Right lobe of liver (tissue), 6 donors: ENCODE results near the gene HTRA1. TPM values are rescaled to one million over a fixed set of nuclear protein-coding genes. Genes with fewer than 3 reads are reported as not detected.

ENCODE experiments used
- ATAC-seq, 4 donors: fragments of 200-7000 bp; cut with Tn5 transposase; one replicate each; pipeline ENCODE4 v1.9.1; 2020; ENCODE audit warnings: mild to moderate bottlenecking in 4 of 4, moderate library complexity in 4 of 4
- DNase-seq, 3 donors: peaks; one replicate each; pipeline ENCODE4 v3.0.0-alpha.2; 2020
- H3K27ac ChIP-seq, 3 donors: fragments of 200-600 bp; one replicate each; pipeline ENCODE4 v1.8.0; 2022
- H3K27me3 ChIP-seq, 2 donors: fragments of 200-600 bp; one replicate each; pipeline ENCODE4 v1.8.0; 2022
- H3K36me3 ChIP-seq, 4 donors: fragments of 200-600 bp; sonication (generic) in 1 of 4; one replicate each; pipeline versions ENCODE4 v1.5.1 to v1.8.0; 2017 to 2022; ENCODE audit warnings: control low read depth in 1 of 4
- H3K4me1 ChIP-seq, 4 donors: fragments of 200-600 bp; sonication (generic) in 1 of 4; one replicate each; pipeline versions ENCODE4 v1.5.1 to v1.8.0; 2017 to 2022; ENCODE audit warnings: control low read depth in 1 of 4
- H3K4me3 ChIP-seq, 3 donors: fragments of 200-600 bp; one replicate each; pipeline ENCODE4 v1.8.0; 2022
- H3K9me3 ChIP-seq, 4 donors: fragments of 200-600 bp; sonication (generic) in 1 of 4; one replicate each; pipeline versions ENCODE4 v1.5.1 to v1.8.0; 2017 to 2022; ENCODE audit warnings: control low read depth in 1 of 4
- POLR2A ChIP-seq: fragments of 450-650 bp; IDR thresholded peaks from one replicate; pipeline ENCODE4 v1.6.1; 2017; ENCODE audit warnings: antibody characterized with exemption, mild to moderate bottlenecking
- WGBS: methylation state at CpG from one replicate; pipeline ENCODE4 v1.1.6; 2018; ENCODE audit warnings: low coverage, low lambda C conversion rate; ENCODE audit not compliant: insufficient coverage; ENCODE audit errors: missing lambda C conversion rate; 5-methylcytosine and 5-hydroxymethylcytosine counted together
- intact Hi-C, 2 donors: fragments of 100-400 bp; cut with DNase I; formaldehyde crosslinking; loops; one replicate each; pipeline versions ENCODE4 v1.11.2 to v1.14.1; 2022
- total RNA-seq, 6 experiments: library from RNA; depleted of rRNA in 2 of 6; stranded (reverse); fragments of >200 nt in 2 of 6; fragmentation: NEBNext Ultra II Directional in 3 of 6; extraction: Animal tissue kit (Norgen Biotek cat#: 25700) in 3 of 6; gene quantifications; one replicate each; pipeline versions ENCODE4 v1.1.0 to v1.2.4, GENCODE V29; 2016 to 2023
- TF ChIP-seq, protein P1 (sequence below), 4 donors: fragments of 200-600 bp in 3 of 4; fragments of 450-650 bp in 1 of 4; IDR thresholded peaks; one replicate each; pipeline versions ENCODE4 v1.5.1 to v1.8.0; 2016 to 2022; ENCODE audit warnings: antibody characterized with exemption in 4 of 4, mild to moderate bottlenecking in 2 of 4
- donor health status: DM: no; HTN: yes; CAD: no.
- donor health status: DM: no; HTN: no; CAD: no.
- donor health status: DM: no; HTN: no; CAD: no.
- donor health status: DM: no; HTN: yes; CAD: no.
- donor health status: DM: no; HTN: yes; CAD: no.

The HTRA1 gene
- total RNA-seq, 6 experiments from 2014 or later, result 91.9 to 224 (median 134) TPM

DNA sequence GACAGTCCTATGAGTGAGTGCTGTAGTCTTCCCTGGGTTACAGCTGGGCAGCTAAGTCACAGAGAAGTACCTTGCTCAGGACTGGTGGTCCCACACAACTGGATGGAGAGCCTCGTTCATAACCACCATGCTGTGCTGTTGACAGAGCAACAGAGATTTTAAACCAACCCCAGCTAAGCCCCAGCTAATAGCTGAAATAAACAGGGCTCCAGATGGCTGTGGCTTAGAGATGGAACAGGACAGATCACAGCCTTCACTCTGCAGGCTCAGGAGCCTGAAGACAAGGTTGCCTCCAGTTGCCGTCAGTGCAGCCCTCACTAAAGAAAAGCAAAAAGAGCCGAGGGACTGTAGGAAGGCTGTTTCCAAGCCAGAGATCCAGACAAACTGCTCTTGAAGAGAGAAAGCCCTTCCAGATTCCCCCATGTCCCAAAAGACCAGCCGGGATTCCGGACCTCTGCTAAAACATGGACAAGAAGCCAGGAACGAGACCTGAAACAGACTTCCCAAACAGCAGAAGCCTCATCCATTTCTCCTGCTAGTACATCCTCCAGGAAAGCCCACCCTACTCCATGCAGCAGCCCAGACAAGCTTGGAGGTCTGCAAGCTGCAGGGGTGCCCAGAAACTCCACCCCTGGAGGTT lies 4.2 kb downstream of the HTRA1 start:
- Histone ChIP-seq H3K27ac (no peak overlapping the region), H3K27me3 (no peaks in the 10 kb centered on the region), H3K36me3 (no peaks in the 10 kb centered on the region), H3K9me3 (no peaks in the 10 kb centered on the region), H3K4me3 (no peak overlapping the region), H3K4me1 (peaks cover 0 to 16% (median 7%) of the 10 kb centered on the region in 4 donors)
- TF ChIP-seq POLR2A, result no peak
- TF ChIP-seq, protein P1, sequence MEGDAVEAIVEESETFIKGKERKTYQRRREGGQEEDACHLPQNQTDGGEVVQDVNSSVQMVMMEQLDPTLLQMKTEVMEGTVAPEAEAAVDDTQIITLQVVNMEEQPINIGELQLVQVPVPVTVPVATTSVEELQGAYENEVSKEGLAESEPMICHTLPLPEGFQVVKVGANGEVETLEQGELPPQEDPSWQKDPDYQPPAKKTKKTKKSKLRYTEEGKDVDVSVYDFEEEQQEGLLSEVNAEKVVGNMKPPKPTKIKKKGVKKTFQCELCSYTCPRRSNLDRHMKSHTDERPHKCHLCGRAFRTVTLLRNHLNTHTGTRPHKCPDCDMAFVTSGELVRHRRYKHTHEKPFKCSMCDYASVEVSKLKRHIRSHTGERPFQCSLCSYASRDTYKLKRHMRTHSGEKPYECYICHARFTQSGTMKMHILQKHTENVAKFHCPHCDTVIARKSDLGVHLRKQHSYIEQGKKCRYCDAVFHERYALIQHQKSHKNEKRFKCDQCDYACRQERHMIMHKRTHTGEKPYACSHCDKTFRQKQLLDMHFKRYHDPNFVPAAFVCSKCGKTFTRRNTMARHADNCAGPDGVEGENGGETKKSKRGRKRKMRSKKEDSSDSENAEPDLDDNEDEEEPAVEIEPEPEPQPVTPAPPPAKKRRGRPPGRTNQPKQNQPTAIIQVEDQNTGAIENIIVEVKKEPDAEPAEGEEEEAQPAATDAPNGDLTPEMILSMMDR (IDR thresholded peaks at IDR 0.05), result no peak
- 85% methylated on average over 6 of the region's 6 CpGs for WGBS
- DNase-seq (no peak), ATAC-seq (no peak)
- intact Hi-C loops, result no loop called here

DNA sequence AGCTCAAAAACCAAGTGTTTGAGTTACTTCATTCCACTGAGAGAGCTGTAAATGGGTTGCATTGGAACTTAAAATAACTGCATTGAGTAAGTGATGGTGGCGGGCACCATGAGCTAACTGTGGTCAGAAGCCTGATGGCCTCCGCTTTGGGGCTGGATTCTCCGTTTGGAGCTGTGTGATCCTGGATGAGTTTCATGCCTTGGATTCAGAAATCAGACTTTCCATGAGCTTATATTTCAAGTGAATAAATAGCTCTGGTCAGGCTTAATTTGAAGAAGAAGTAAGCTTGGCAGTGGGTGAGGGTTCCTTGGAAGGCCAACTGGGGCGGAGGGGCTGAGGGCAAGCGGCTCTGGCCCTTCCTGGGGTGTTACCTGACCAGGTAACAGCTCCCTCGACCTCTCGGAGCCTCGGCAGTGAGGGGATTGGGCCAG lies 5.6 kb downstream of the HTRA1 start:
- no peaks in the 10 kb centered on the region for H3K27me3 ChIP-seq
- H3K9me3 ChIP-seq, result no peaks in the 10 kb centered on the region
- no peaks in the 10 kb centered on the region for H3K36me3 ChIP-seq
- H3K27ac ChIP-seq, result no peak overlapping the region
- WGBS, result 53% methylated on average over 5 of the region's 8 CpGs
- ATAC-seq, result no peak
- no peak for DNase-seq
- H3K4me3 ChIP-seq, result no peak overlapping the region
- intact Hi-C loops, result no loop called here
- peaks cover 0 to 16% (median 7%) of the 10 kb centered on the region in 4 donors for H3K4me1 ChIP-seq
- TF ChIP-seq POLR2A, result no peak
- TF ChIP-seq, protein P1 (IDR thresholded peaks at IDR 0.05), result no peak

DNA sequence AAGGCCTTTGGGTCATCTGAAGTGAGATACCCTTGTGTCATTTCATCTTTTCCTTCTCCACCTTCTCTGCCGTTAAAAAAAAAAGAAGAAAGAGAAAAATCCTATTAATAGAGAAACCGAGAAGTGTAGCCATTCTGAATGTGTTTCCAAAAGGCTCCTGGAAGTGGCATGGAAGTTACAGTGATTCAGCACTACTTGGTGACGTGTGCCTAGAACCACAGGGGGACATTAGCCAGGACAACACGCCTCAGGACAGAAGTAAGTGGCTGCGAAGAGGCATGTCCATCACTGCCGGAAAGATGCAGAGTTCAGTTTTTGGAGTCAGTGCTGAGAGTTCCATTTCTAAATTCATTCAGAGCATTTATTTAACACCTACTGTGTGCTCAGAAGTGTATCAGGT lies 6.3 kb downstream of the HTRA1 start:
- no peak overlapping the region for H3K27ac ChIP-seq
- WGBS, result 89% methylated on average over 6 of the region's 6 CpGs
- no peak overlapping the region for H3K4me3 ChIP-seq
- H3K4me1 ChIP-seq, result peaks cover 0 to 16% (median 7%) of the 10 kb centered on the region in 4 donors
- intact Hi-C loops, result no loop called here
- ATAC-seq (no peak), DNase-seq (no peak)
- no peaks in the 10 kb centered on the region for H3K27me3 ChIP-seq
- H3K9me3 ChIP-seq, result no peaks in the 10 kb centered on the region
- TF ChIP-seq POLR2A, result no peak
- no peaks in the 10 kb centered on the region for H3K36me3 ChIP-seq

DNA sequence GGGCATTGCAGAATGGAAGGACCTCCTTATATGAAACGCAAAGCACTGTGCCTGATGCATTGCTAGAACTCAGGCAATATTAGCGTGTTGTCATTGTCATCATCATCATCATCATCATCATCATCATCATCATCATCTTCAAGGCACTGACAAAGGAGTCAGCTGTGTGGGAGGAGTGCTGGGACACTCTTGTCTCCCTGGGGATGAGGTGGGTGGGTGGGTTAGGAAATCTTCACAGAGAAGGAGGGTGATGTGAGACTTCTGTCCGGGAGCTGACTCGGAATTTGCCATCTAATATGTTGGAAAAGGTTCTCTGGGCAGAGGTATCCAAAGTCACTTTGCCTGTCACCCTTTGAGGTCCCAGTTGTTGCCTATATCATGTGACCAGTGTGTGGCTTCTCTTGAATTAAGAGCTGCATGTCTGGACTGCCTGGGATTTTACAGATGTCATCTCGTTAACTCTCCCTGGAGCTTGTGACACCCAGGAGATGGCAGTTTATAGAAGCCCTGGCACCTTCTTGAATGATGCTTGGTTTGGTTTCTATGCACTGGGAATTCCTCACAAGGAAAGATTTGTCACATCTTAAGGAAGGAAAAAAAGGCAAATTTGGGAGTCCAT lies 7.1 kb downstream of the HTRA1 start:
- Histone ChIP-seq H3K4me3 (no peak overlapping the region), H3K36me3 (no peaks in the 10 kb centered on the region), H3K4me1 (peaks cover 0 to 8% (median 4%) of the 10 kb centered on the region in 4 donors), H3K27me3 (no peaks in the 10 kb centered on the region), H3K9me3 (no peaks in the 10 kb centered on the region), H3K27ac (no peak overlapping the region)
- peak in 1 of 4 donors; percentile 9 for ATAC-seq
- DNase-seq, result no peak
- intact Hi-C loops, result no loop called here
- WGBS, result 87% methylated on average over 3 of the region's 5 CpGs
- TF ChIP-seq, protein P1 (IDR thresholded peaks at IDR 0.05), result no peak
- TF ChIP-seq POLR2A, result no peak
